Thyroid gland (tissue), 4 donors: ENCODE results near the gene TOP1. TPM values are rescaled to one million over a fixed set of nuclear protein-coding genes. Genes with fewer than 3 reads are reported as not detected.

Experiments used
- DNase-seq, 2 donors: peaks; one replicate each; pipeline ENCODE4 v3.0.0-alpha.2; 2019
- H3K27ac ChIP-seq, 3 donors: fragments of 200-600 bp; sonication (generic); 1 replicate in 2 of 3; 2 replicates in 1 of 3; pipeline ENCODE4 v1.5.1; 2016 to 2019; ENCODE audit warnings: mild to moderate bottlenecking in 1 of 3, moderate library complexity in 1 of 3
- H3K27me3 ChIP-seq: fragments of 200-600 bp; sonication (generic); one replicate; pipeline ENCODE4 v1.5.1; 2019
- H3K36me3 ChIP-seq, 2 donors: fragments of 200-600 bp; sonication (generic); one replicate each; pipeline ENCODE4 v1.5.1; 2016 to 2019
- H3K4me1 ChIP-seq, 2 donors: fragments of 200-600 bp; sonication (generic); one replicate each; pipeline ENCODE4 v1.5.1; 2017 to 2019
- H3K4me3 ChIP-seq, 3 donors: fragments of 200-600 bp; sonication (generic); replicated peaks in 1 of 3; 1 replicate in 2 of 3; 2 replicates in 1 of 3; pipeline ENCODE4 v1.5.1; 2016; ENCODE audit warnings: mild to moderate bottlenecking in 1 of 3
- H3K9me3 ChIP-seq: fragments of 200-600 bp; sonication (generic); one replicate; pipeline ENCODE4 v1.5.1; 2017
- CTCF ChIP-seq, 6 experiments: fragments of 200-600 bp in 3 of 6; fragments of 450-650 bp in 3 of 6; sonication (generic) in 3 of 6; IDR thresholded peaks; one replicate each; pipeline ENCODE4 v1.5.1; 2016 to 2019; ENCODE audit warnings: antibody characterized with exemption in 6 of 6, mild to moderate bottlenecking in 2 of 6, inconsistent platforms in 1 of 6, moderate library complexity in 1 of 6
- POLR2A ChIP-seq, 2 donors: fragments of 450-650 bp; IDR thresholded peaks; one replicate each; pipeline ENCODE4 v1.6.1; 2017; ENCODE audit warnings: antibody characterized with exemption in 2 of 2, mild to moderate bottlenecking in 2 of 2, moderate library complexity in 1 of 2
- WGBS, 2 donors: methylation state at CpG; one replicate each; pipeline ENCODE4 v1.1.5; 2017; 5-methylcytosine and 5-hydroxymethylcytosine counted together
- intact Hi-C: fragments of 100-400 bp; cut with DNase I; formaldehyde crosslinking; loops from one replicate; pipeline ENCODE4 v1.15.1; 2023
- total RNA-seq, 4 donors: library from RNA; depleted of rRNA; stranded (reverse); fragments of >200 nt; gene quantifications; one replicate each; pipeline ENCODE4 v1.2.3, GENCODE V29; 2016

Gene TOP1
- total RNA-seq, 4 donors from 2014 or later: 31.3 to 46.3 (median 41.4) TPM

GRCh38 chr20:41118632-41119031, 90.0 kb downstream of the TOP1 start:
- peaks cover 0 to 4% of the 10 kb centered on the region in 2 donors for H3K4me1 ChIP-seq
- H3K27ac ChIP-seq: no peak overlapping the region
- H3K4me3 ChIP-seq: no peak overlapping the region
- H3K27me3 ChIP-seq: no peaks in the 10 kb centered on the region
- no peaks in the 10 kb centered on the region for H3K9me3 ChIP-seq
- intact Hi-C loops: no loop called here
- peaks cover 83 to 86% of the 10 kb centered on the region in 2 donors for H3K36me3 ChIP-seq
- 88% methylated on average over 3 of the region's 3 CpGs for WGBS, 2 donors
- no peak for TF ChIP-seq CTCF (IDR thresholded peaks at IDR 0.05)
- no peak for TF ChIP-seq POLR2A (IDR thresholded peaks at IDR 0.05)
- DNase-seq: no peak

GRCh38 chr20:41119614-41120561, 91.3 kb downstream of the TOP1 start:
- H3K27me3 ChIP-seq: no peaks in the 10 kb centered on the region
- intact Hi-C loops: no loop called here
- H3K9me3 ChIP-seq: no peaks in the 10 kb centered on the region
- H3K36me3 ChIP-seq: peaks cover 78 to 81% of the 10 kb centered on the region in 2 donors
- no peak for DNase-seq
- no peak overlapping the region for H3K4me3 ChIP-seq
- 75 to 86% methylated on average over 7 of the region's 7 CpGs for WGBS, 2 donors
- peak overlapping the region in 1 of 3 donors; percentile 16 for H3K27ac ChIP-seq
- peaks cover 0 to 4% of the 10 kb centered on the region in 2 donors for H3K4me1 ChIP-seq
- no peak for TF ChIP-seq CTCF (IDR thresholded peaks at IDR 0.05)
- no peak for TF ChIP-seq POLR2A (IDR thresholded peaks at IDR 0.05)

GRCh38 chr20:41121399-41121798, 92.8 kb downstream of the TOP1 start:
- intact Hi-C loops: no loop called here
- peaks cover 0 to 4% of the 10 kb centered on the region in 2 donors for H3K4me1 ChIP-seq
- H3K4me3 ChIP-seq: no peak overlapping the region
- TF ChIP-seq POLR2A (IDR thresholded peaks at IDR 0.05): no peak
- no peak for TF ChIP-seq CTCF (IDR thresholded peaks at IDR 0.05)
- H3K36me3 ChIP-seq: peaks cover 66 to 75% of the 10 kb centered on the region in 2 donors
- no peak for DNase-seq
- H3K9me3 ChIP-seq: no peaks in the 10 kb centered on the region
- 95 to 98% methylated on average over 3 of the region's 3 CpGs for WGBS, 2 donors
- no peaks in the 10 kb centered on the region for H3K27me3 ChIP-seq
- H3K27ac ChIP-seq: no peak overlapping the region

- intact Hi-C loops: no loop called here
- no peak for DNase-seq
- 91 to 96% methylated on average over 6 of the region's 6 CpGs for WGBS, 2 donors
- Histone ChIP-seq H3K4me1 (peaks cover 0 to 4% of the 10 kb centered on the region in 2 donors), H3K9me3 (no peaks in the 10 kb centered on the region), H3K27me3 (no peaks in the 10 kb centered on the region), H3K36me3 (peaks cover 44 to 57% of the 10 kb centered on the region in 2 donors), H3K4me3 (no peak overlapping the region), H3K27ac (no peak overlapping the region)
- TF ChIP-seq POLR2A (IDR thresholded peaks at IDR 0.05) (no peak), CTCF (IDR thresholded peaks at IDR 0.05) (no peak)
Observed at GRCh38 chr20:41123631-41124030, 95.0 kb downstream of the TOP1 start.

- intact Hi-C loops: no loop called here
- no peak for DNase-seq
- 79 to 85% methylated on average over 3 of the region's 3 CpGs for WGBS, 2 donors
Observed at GRCh38 chr20:41124451-41125094, 96.0 kb downstream of the TOP1 start.

More at GRCh38 chr20:41124451-41125094, 96.0 kb downstream of the TOP1 start:
- H3K27ac ChIP-seq: no peak overlapping the region
- H3K9me3 ChIP-seq: no peaks in the 10 kb centered on the region
- H3K36me3 ChIP-seq: peaks cover 35 to 47% of the 10 kb centered on the region in 2 donors
- H3K4me1 ChIP-seq: peaks cover 0 to 3% of the 10 kb centered on the region in 2 donors
- no peak overlapping the region for H3K4me3 ChIP-seq
- TF ChIP-seq POLR2A (IDR thresholded peaks at IDR 0.05) (no peak), CTCF (IDR thresholded peaks at IDR 0.05) (no peak)
- no peaks in the 10 kb centered on the region for H3K27me3 ChIP-seq
